ENCODE results near the gene ENHO. TPM values are rescaled to one million over a fixed set of nuclear protein-coding genes. Genes with fewer than 3 reads are reported as not detected.

The ENHO gene
- total and polyA plus RNA-seq, 2 donors from 2014 or later, result 0.22 to 2.7 TPM

DNA sequence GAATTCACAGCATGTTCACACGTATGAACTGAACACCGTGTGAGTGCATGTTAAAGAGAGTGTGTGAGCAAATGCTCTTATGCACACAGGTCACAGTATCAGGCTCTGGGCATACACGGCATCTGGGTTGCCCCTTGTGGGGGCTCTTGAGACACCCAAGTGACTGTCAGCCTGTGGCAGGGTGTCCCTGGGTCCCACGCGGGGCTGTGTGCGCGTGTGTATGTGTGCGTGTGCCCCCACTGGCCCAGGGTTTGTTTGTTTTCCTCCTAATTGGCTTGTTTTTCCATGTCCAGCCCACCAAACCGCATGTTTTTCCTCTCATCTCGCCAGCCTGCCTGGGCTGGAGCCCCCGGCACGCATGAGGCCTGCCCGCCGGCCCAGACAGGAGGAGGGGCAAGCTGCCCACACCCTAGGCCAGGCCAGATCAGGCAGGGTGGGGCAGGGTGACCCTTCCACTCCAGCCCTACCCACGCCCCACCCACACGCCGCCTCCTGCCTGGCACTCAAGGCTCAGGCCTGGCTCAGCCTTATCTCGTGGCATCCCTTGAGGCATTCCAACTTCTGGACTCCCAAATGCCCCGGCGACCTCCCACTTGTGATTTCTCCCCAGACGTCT, 37.9 kb upstream of the ENHO start:
- peaks cover 3 to 11% (median 7%) of the 10 kb centered on the region in 3 donors for H3K4me1 ChIP-seq (ENCODE audit: control insufficient read depth in 2 of 3, insufficient read depth in 2 of 3, low read depth in 1 of 3, low read length in 3 of 3)
- intact Hi-C loops (cut with DNase I), result no loop called here
- peaks cover 3% of the 10 kb centered on the region for H3K27me3 ChIP-seq (ENCODE audit: control insufficient read depth, insufficient read depth, low read length)
- TF ChIP-seq, protein P1, sequence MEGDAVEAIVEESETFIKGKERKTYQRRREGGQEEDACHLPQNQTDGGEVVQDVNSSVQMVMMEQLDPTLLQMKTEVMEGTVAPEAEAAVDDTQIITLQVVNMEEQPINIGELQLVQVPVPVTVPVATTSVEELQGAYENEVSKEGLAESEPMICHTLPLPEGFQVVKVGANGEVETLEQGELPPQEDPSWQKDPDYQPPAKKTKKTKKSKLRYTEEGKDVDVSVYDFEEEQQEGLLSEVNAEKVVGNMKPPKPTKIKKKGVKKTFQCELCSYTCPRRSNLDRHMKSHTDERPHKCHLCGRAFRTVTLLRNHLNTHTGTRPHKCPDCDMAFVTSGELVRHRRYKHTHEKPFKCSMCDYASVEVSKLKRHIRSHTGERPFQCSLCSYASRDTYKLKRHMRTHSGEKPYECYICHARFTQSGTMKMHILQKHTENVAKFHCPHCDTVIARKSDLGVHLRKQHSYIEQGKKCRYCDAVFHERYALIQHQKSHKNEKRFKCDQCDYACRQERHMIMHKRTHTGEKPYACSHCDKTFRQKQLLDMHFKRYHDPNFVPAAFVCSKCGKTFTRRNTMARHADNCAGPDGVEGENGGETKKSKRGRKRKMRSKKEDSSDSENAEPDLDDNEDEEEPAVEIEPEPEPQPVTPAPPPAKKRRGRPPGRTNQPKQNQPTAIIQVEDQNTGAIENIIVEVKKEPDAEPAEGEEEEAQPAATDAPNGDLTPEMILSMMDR (IDR thresholded peaks at IDR 0.05; ENCODE audit: borderline replicate concordance, extremely low read depth, insufficient read depth), result no peak
- peak in 2 of 5 donors; percentile 60 to 69 for DNase-seq
- H3K36me3 ChIP-seq (ENCODE audit: control insufficient read depth in 2 of 3, insufficient read depth in 3 of 3, low read length in 3 of 3), result peaks cover 0 to 4% (median 0%) of the 10 kb centered on the region in 3 donors
- H3K27ac ChIP-seq (ENCODE audit: low read depth in 2 of 2, low read length in 2 of 2), result peak overlapping the region in 1 of 2 donors; percentile 34
- H3K9ac ChIP-seq (ENCODE audit: low read length in 3 of 3), result peak overlapping the region in 1 of 3 donors; percentile 4
- H3K9me3 ChIP-seq (ENCODE audit: control insufficient read depth in 2 of 3, insufficient read depth in 1 of 3, low read length in 3 of 3), result no peaks in the 10 kb centered on the region
- H3K4me3 ChIP-seq (ENCODE audit: low read length in 3 of 3), result no peak overlapping the region
- FAIRE-seq, result no peak

DNA sequence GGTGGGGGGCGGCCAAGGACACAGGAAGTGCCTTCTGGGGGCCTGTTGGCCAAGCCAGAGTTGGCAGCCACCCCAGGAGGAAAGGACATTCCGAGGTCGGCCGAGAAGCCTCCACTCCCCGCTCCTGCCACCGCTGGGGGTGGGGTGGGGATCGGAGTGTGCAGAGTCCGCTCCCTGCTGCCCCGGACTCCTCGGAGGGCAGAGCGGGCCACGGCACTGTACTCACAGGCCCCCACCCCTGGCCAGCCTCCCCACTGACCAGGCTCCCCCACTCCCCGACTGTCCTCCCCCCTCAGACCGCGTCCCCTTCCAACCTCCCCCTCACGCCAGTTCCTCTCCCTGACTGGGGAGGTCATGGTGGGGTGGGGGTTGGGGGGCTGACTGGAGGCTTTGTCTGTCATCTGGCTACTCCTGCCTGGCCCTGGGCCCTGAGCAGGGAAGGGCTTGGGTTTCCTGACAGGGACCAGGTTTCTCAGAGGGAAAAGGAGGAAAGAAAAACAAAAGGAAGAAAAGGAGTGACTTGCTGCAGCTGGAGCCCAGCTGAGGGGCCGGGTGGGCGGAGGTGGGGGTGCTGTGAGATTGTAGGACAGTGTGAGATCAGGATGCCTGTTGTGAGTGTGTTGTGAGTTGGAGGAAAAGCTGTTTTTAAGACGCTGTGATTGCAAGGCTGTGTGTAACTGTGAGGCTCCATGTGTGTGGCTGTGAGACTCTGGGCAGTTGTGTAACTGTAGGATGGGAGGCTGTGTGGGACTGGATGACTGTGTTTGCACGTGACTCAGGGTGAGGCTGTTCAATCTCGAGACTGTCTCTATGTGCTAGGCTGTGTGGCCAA, 37.0 kb upstream of the ENHO start:
- intact Hi-C loops (cut with DNase I), result no loop called here
- TF ChIP-seq, protein P1 (IDR thresholded peaks at IDR 0.05; ENCODE audit: borderline replicate concordance, extremely low read depth, insufficient read depth), result no peak
- Histone ChIP-seq H3K4me3 (ENCODE audit: low read length in 3 of 3) (no peak overlapping the region), H3K9me3 (ENCODE audit: control insufficient read depth in 2 of 3, insufficient read depth in 1 of 3, low read length in 3 of 3) (no peaks in the 10 kb centered on the region), H3K4me1 (ENCODE audit: control insufficient read depth in 2 of 3, insufficient read depth in 2 of 3, low read depth in 1 of 3, low read length in 3 of 3) (peaks cover 8 to 17% (median 10%) of the 10 kb centered on the region in 3 donors), H3K27ac (ENCODE audit: low read depth in 2 of 2, low read length in 2 of 2) (peak overlapping the region in 1 of 2 donors; percentile 67), H3K36me3 (ENCODE audit: control insufficient read depth in 2 of 3, insufficient read depth in 3 of 3, low read length in 3 of 3) (peaks cover 0 to 4% (median 0%) of the 10 kb centered on the region in 3 donors), H3K27me3 (ENCODE audit: control insufficient read depth, insufficient read depth, low read length) (peaks cover 3% of the 10 kb centered on the region), H3K9ac (ENCODE audit: low read length in 3 of 3) (peak overlapping the region in 1 of 3 donors; percentile 4)
- peak; percentile 87 to 95 (median 93) for DNase-seq
- no peak for FAIRE-seq

DNA sequence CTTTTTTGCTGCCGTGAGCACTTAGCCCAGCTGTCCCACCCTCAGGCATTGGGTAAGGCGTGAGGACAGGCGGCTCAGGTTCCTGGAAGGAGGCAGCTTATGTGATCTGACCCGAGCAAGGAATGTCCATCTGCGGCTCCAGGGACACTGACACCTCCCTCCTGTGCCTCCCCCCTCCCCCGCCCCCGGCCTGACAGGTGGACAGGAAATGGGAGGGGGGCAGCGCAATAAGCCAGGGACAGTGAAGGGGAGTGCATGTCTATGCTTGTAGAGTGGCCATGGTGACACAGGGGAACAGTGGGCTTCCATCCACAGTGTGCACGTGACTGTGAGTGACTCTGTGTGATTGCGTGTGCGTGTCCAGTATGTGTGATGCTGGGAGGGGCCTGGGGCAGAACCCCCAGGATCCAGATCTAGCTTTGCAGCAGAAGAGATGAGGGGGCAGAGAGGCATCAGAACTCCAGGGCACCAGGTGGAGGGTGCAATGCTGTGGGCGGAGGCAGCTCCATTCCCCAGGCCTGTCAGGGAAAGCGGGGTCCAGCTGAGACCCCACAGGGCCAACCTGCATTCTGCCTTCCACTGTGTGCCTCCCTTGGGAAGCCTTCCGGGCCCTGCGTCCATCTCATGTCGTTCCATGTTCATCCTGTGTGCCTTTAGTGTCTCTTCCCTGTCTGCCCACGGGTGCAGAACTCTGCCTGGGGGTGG, 36.3 kb upstream of the ENHO start:
- Histone ChIP-seq H3K4me3 (ENCODE audit: low read length in 3 of 3) (no peak overlapping the region), H3K27ac (ENCODE audit: low read depth in 2 of 2, low read length in 2 of 2) (peak overlapping the region in 1 of 2 donors; percentile 67), H3K4me1 (ENCODE audit: control insufficient read depth in 2 of 3, insufficient read depth in 2 of 3, low read depth in 1 of 3, low read length in 3 of 3) (peaks cover 11 to 19% (median 13%) of the 10 kb centered on the region in 3 donors), H3K9ac (ENCODE audit: low read length in 3 of 3) (no peak overlapping the region), H3K9me3 (ENCODE audit: control insufficient read depth in 2 of 3, insufficient read depth in 1 of 3, low read length in 3 of 3) (no peaks in the 10 kb centered on the region), H3K36me3 (ENCODE audit: control insufficient read depth in 2 of 3, insufficient read depth in 3 of 3, low read length in 3 of 3) (peaks cover 0 to 4% (median 0%) of the 10 kb centered on the region in 3 donors), H3K27me3 (ENCODE audit: control insufficient read depth, insufficient read depth, low read length) (peaks cover 3% of the 10 kb centered on the region)
- FAIRE-seq (no peak), DNase-seq (peak in 4 of 5 donors; percentile 91 to 93 (median 93))
- intact Hi-C loops (cut with DNase I), result no loop called here
- TF ChIP-seq, protein P1 (IDR thresholded peaks at IDR 0.05; ENCODE audit: borderline replicate concordance, extremely low read depth, insufficient read depth), result no peak
